ENCODE results near the gene PLEKHG1. TPM values are rescaled to one million over a fixed set of nuclear protein-coding genes. Genes with fewer than 3 reads are reported as not detected.

PLEKHG1 gene
- polyA plus RNA-seq, 1 experiment, result 0.16 TPM

DNA sequence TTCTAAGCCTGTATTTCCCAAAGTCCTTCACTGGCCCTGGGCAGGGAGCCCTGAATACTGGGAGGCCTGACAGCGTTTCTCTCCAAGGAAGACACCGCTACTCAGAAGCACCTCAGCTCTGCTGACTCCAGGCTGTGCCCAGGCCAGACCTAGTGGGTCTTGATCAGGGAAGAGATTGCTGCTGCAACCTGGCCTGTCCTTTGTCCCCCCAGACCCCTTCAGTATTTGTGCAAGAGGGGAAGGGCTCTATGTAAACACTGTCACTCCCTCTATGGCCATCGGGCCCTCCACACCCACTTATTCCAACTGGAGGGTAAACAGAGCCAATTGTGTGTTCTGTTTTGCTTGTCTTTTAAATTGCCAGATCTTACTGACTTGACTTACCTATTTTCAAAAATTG lies 20.6 kb downstream of the PLEKHG1 start:
- POLR2A ChIA-PET, result no interaction called here
- CTCF ChIA-PET, result no interaction called here
- Histone ChIP-seq H3K9me3 (ENCODE audit: control insufficient read depth, insufficient read depth, low read length) (no peaks in the 10 kb centered on the region; the same call in 1 of the 2 replicates), H3K4me3 (ENCODE audit: low read depth, low read length) (no peak overlapping the region), H3K27me3 (ENCODE audit: control insufficient read depth, insufficient read depth, low read length) (no peaks in the 10 kb centered on the region), H3K27ac (ENCODE audit: low read depth, low read length) (no peak overlapping the region)
- TF ChIP-seq CTCF (IDR thresholded peaks at IDR 0.05; ENCODE audit: low read depth, low read length), result no peak
- DNase-seq (ENCODE audit: low read depth, low spot score), result no peak

DNA sequence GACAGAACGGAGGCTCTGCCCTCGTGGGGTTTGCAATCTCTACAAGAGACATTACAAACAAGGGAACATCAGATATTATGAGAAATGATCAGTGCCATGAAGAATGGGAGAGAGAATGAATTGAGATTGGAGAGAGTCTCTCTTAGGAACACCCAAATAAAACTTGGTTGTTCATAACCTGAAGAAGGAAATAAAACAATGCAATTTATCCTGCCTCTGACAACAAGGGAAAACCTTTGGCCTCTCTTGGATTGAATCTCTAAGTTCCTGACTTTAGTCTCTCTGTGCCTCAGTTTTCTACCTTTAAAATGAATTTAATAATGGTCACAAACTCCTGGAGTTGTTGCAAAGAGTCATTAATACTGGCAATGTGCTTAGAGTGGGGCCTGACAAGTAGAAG lies 21.1 kb downstream of the PLEKHG1 start:
- Histone ChIP-seq H3K27me3 (ENCODE audit: control insufficient read depth, insufficient read depth, low read length) (no peaks in the 10 kb centered on the region), H3K4me3 (ENCODE audit: low read depth, low read length) (no peak overlapping the region), H3K9me3 (ENCODE audit: control insufficient read depth, insufficient read depth, low read length) (no peaks in the 10 kb centered on the region; the same call in 1 of the 2 replicates), H3K27ac (ENCODE audit: low read depth, low read length) (no peak overlapping the region)
- no peak for DNase-seq (ENCODE audit: low read depth, low spot score)
- TF ChIP-seq CTCF (IDR thresholded peaks at IDR 0.05; ENCODE audit: low read depth, low read length), result no peak
- ChIA-PET POLR2A (no interaction called here), CTCF (interaction anchor here (0.5 kb wide), 1 partner anchor 180 kb away, joined by 3 read pairs; no protein-coding TSS in a partner anchor)

GRCh38 chr6:150622476-150622875 lies 22.8 kb downstream of the PLEKHG1 start:
- no peaks in the 10 kb centered on the region for H3K27me3 ChIP-seq (ENCODE audit: control insufficient read depth, insufficient read depth, low read length)
- no peak overlapping the region for H3K27ac ChIP-seq (ENCODE audit: low read depth, low read length)
- DNase-seq (ENCODE audit: low read depth, low spot score), result no peak
- H3K4me3 ChIP-seq (ENCODE audit: low read depth, low read length), result no peak overlapping the region
- no peak for TF ChIP-seq CTCF (IDR thresholded peaks at IDR 0.05; ENCODE audit: low read depth, low read length)
- ChIA-PET CTCF (no interaction called here), POLR2A (no interaction called here)
- no peaks in the 10 kb centered on the region; the same call in 1 of the 2 replicates for H3K9me3 ChIP-seq (ENCODE audit: control insufficient read depth, insufficient read depth, low read length)

- Histone ChIP-seq H3K27ac (ENCODE audit: low read depth, low read length) (no peak overlapping the region), H3K27me3 (ENCODE audit: control insufficient read depth, insufficient read depth, low read length) (no peaks in the 10 kb centered on the region), H3K4me3 (ENCODE audit: low read depth, low read length) (no peak overlapping the region), H3K9me3 (ENCODE audit: control insufficient read depth, insufficient read depth, low read length) (no peaks in the 10 kb centered on the region; the same call in 1 of the 2 replicates)
- TF ChIP-seq CTCF (IDR thresholded peaks at IDR 0.05; ENCODE audit: low read depth, low read length), result no peak
- no peak for DNase-seq (ENCODE audit: low read depth, low spot score)
- CTCF ChIA-PET, result no interaction called here
- POLR2A ChIA-PET, result no interaction called here
These were observed 23.5 kb downstream of the PLEKHG1 start for GRCh38 chr6:150622941-150623874.

DNA sequence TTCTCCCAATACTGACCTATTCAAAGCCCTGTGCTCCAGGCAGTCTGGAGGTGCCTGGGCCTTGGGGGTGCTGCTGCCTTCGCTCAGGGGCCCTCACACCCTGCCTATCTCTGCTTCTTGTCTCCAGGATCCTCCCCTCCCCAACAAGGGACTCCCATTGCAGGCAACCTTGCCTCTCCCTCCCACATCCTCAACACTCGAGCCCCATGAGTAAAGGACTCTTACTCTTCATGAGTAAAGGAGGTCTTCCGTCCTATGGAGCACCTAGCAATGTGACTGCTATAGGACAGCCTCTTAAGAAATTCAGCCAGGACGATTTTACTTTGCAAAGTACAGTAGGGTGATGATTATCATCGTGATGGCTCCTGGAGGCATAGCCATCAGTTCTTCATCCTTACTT lies 24.5 kb downstream of the PLEKHG1 start:
- Histone ChIP-seq H3K4me3 (ENCODE audit: low read depth, low read length) (no peak overlapping the region), H3K9me3 (ENCODE audit: control insufficient read depth, insufficient read depth, low read length) (no peaks in the 10 kb centered on the region; the same call in 1 of the 2 replicates), H3K27ac (ENCODE audit: low read depth, low read length) (no peak overlapping the region), H3K27me3 (ENCODE audit: control insufficient read depth, insufficient read depth, low read length) (no peaks in the 10 kb centered on the region)
- TF ChIP-seq CTCF (IDR thresholded peaks at IDR 0.05; ENCODE audit: low read depth, low read length), result no peak
- POLR2A ChIA-PET, result no interaction called here
- CTCF ChIA-PET, result no interaction called here
- no peak for DNase-seq (ENCODE audit: low read depth, low spot score)
